GM12878 (cell line): ENCODE results near the gene WWC2. TPM values are rescaled to one million over a fixed set of nuclear protein-coding genes. Genes with fewer than 3 reads are reported as not detected.

Experiments used
- ATAC-seq: fragments of 200-7000 bp; cut with Tn5 transposase; 3 replicates; pipeline ENCODE4 v1.9.1; 2020; ENCODE audit warnings: mild to moderate bottlenecking, moderate library complexity
- BruUV-seq: library from RNA; stranded (reverse); fragments of 400-500 nt; replicated peaks from 2 replicates; lab custom pipeline; 2021; lab: Mats Ljungman, UMichigan
- CTCF ChIA-PET: fragments of 300-600 bp; sonication (Branson Sonifier 250); formaldehyde crosslinking; extraction: SDS; loops from one replicate; lab custom pipeline; 2021; ENCODE audit warnings: inconsistent platforms; lab: Yijun Ruan, JAX
- POLR2A ChIA-PET: fragments of 350-600 bp; formaldehyde crosslinking; extraction: SDS; loops from one replicate; lab custom pipeline; 2021; ENCODE audit warnings: inconsistent platforms; lab: Charles Lee
- RAD21 ChIA-PET: fragments of 300-600 bp; sonication (Branson Sonifier 250); formaldehyde crosslinking; loops from one replicate; lab custom pipeline; 2023; ENCODE audit warnings: antibody characterized with exemption; ENCODE audit not compliant: unreplicated experiment; lab: Charles Lee
- SMC1A ChIA-PET: fragments of 300-600 bp; sonication (Branson Sonifier 250); formaldehyde crosslinking; loops from one replicate; lab custom pipeline; 2023; ENCODE audit not compliant: unreplicated experiment, uncharacterized antibody; lab: Charles Lee
- DNase-seq: peaks from one replicate; pipeline ENCODE4 v3.0.0-alpha.2; 2011; ENCODE audit warnings: low read depth, low spot score
- FAIRE-seq: peaks from 3 replicates; lab custom pipeline; 2011; peaks lifted over from hg19 to GRCh38; lab: Jason Lieb, UNC
- H2AFZ ChIP-seq: 2 replicates; pipeline ENCODE4 v1.6.0; 2011; ENCODE audit warnings: low read depth, low read length, control low read depth; ENCODE audit not compliant: control insufficient read depth
- H3K27ac ChIP-seq: 2 replicates; pipeline ENCODE4 v1.5.1; 2011; ENCODE audit warnings: control low read depth; ENCODE audit not compliant: control insufficient read depth, insufficient read depth
- H3K27me3 ChIP-seq, 2 experiments: replicated peaks in 1 of 2; 2 replicates each; pipeline versions ENCODE4 v1.6.0 to v1.6.1; 2011; ENCODE audit warnings: low read length in 1 of 2; ENCODE audit not compliant: control insufficient read depth in 2 of 2, insufficient read depth in 2 of 2
- H3K36me3 ChIP-seq, 2 experiments: 2 replicates each; pipeline ENCODE4 v1.5.1; 2011; ENCODE audit warnings: low read length in 1 of 2; ENCODE audit not compliant: control insufficient read depth in 2 of 2, insufficient read depth in 2 of 2
- H3K4me1 ChIP-seq: 2 replicates; pipeline ENCODE4 v1.6.1; 2011; ENCODE audit warnings: mild to moderate bottlenecking, low read length, moderate library complexity, mixed read lengths; ENCODE audit not compliant: control insufficient read depth, insufficient read depth
- H3K4me2 ChIP-seq: 2 replicates; pipeline ENCODE4 v1.6.0; 2011; ENCODE audit warnings: control low read depth; ENCODE audit not compliant: control insufficient read depth, insufficient read depth
- H3K4me3 ChIP-seq: fragments of 200-600 bp; sonication (generic); 2 replicates; pipeline ENCODE4 v1.5.1; 2016
- H3K79me2 ChIP-seq: 2 replicates; pipeline ENCODE4 v1.6.0; 2011; ENCODE audit warnings: low read length; ENCODE audit not compliant: control insufficient read depth, insufficient read depth
- H3K9ac ChIP-seq: 2 replicates; pipeline ENCODE4 v1.8.0; 2011; ENCODE audit warnings: low read length, control low read depth, mixed read lengths; ENCODE audit not compliant: control insufficient read depth, insufficient read depth
- H3K9me3 ChIP-seq: replicated peaks from 3 replicates; pipeline ENCODE4 v1.5.1; 2011; ENCODE audit warnings: mild to moderate bottlenecking, low read length; ENCODE audit not compliant: control insufficient read depth, insufficient read depth
- H4K20me1 ChIP-seq: 2 replicates; pipeline ENCODE4 v1.6.0; 2011; ENCODE audit not compliant: control insufficient read depth, insufficient read depth
- BMI1 ChIP-seq: fragments of 450-650 bp; IDR thresholded peaks from 2 replicates; pipeline ENCODE4 v1.6.1; 2016; ENCODE audit warnings: mild to moderate bottlenecking, moderate library complexity, borderline replicate concordance
- BRCA1 ChIP-seq: IDR thresholded peaks from 2 replicates; pipeline ENCODE4 v1.6.1; 2011; ENCODE audit warnings: low read depth, low read length, improper control_type of control experiment
- CBX3 ChIP-seq: fragments of 200-600 bp; sonication (generic); IDR thresholded peaks from 2 replicates; pipeline ENCODE4 v1.6.1; 2016; ENCODE audit warnings: low read depth, borderline replicate concordance
- CHD4 ChIP-seq: fragments of 200-600 bp; sonication (generic); IDR thresholded peaks from 2 replicates; pipeline ENCODE4 v1.6.1; 2016; ENCODE audit warnings: mild to moderate bottlenecking
- CREB1 ChIP-seq: IDR thresholded peaks from 2 replicates; pipeline ENCODE4 v1.6.1; 2012; ENCODE audit warnings: low read depth, mild to moderate bottlenecking, inconsistent platforms
- FOS ChIP-seq: IDR thresholded peaks from 3 replicates; pipeline ENCODE4 v1.6.1; 2011; ENCODE audit warnings: borderline replicate concordance; ENCODE audit not compliant: insufficient read length; ENCODE audit errors: extremely low read depth
- GABPA ChIP-seq: IDR thresholded peaks from 2 replicates; pipeline ENCODE4 v1.6.1; 2014; ENCODE audit warnings: antibody characterized with exemption, low read depth, mild to moderate bottlenecking, inconsistent platforms
- HDAC6 ChIP-seq: fragments of 200-600 bp; sonication (generic); IDR thresholded peaks from one replicate; pipeline ENCODE4 v1.8.0; 2017; ENCODE audit warnings: antibody characterized with exemption; ENCODE audit not compliant: unreplicated experiment
- MXI1 ChIP-seq: fragments of 150-350 bp; IDR thresholded peaks from 2 replicates; pipeline ENCODE4 v1.6.1; 2011; ENCODE audit warnings: low read depth, mild to moderate bottlenecking, inconsistent platforms, low read length, improper control_type of control experiment
- SMARCA5 ChIP-seq: fragments of 450-650 bp; IDR thresholded peaks from 2 replicates; pipeline ENCODE4 v1.6.1; 2017; ENCODE audit warnings: mild to moderate bottlenecking
- WGBS: methylation state at CpG from one replicate; pipeline ENCODE4 v1.1.6; 2016; ENCODE audit warnings: low lambda C conversion rate; ENCODE audit not compliant: insufficient replicate concordance, insufficient coverage; ENCODE audit errors: missing lambda C conversion rate; 5-methylcytosine and 5-hydroxymethylcytosine counted together
- in situ Hi-C: fragments of 300-500 bp; cut with MboI; formaldehyde crosslinking; loops from 9 replicates; pipeline ENCODE4 v1.14.3; 2018; ENCODE audit warnings: mixed read lengths
- intact Hi-C: fragments of 100-400 bp; cut with micrococcal nuclease; formaldehyde crosslinking; loops from one replicate; pipeline ENCODE4 v1.14.2; 2022; ENCODE audit not compliant: unreplicated experiment
- polyA plus RNA-seq, 11 experiments: library from polyadenylated mRNA; depleted of rRNA in 4 of 11; unstranded in 6 of 11; stranded (reverse) in 5 of 11; fragments of >200 nt; fragmentation: Nextera tagmentation in 4 of 11; fragmentation: Illumina TruSeq in 1 of 11; extraction: Ambion mirVana in 4 of 11; extraction: Trizol in 1 of 11; gene quantifications; 1 replicate in 1 of 11; 2 replicates in 10 of 11; pipeline versions ENCODE4 v1.2.1 to v1.2.3, GENCODE V29; 2011 to 2016; ENCODE audit warnings: inconsistent platforms in 2 of 11, missing spikeins in 2 of 11, low read depth in 1 of 11
- total RNA-seq, 4 experiments: library from RNA; depleted of rRNA in 3 of 4; stranded (reverse); fragments of >200 nt in 3 of 4; fragmentation: Illumina TruSeq in 1 of 4; extraction: Trizol in 1 of 4; gene quantifications; 2 replicates each; pipeline versions ENCODE4 v1.2.1 to v1.2.3, GENCODE V29; 2013 to 2021
- TF ChIP-seq, protein P1 (sequence below): fragments of 150-350 bp; IDR thresholded peaks from 2 replicates; pipeline ENCODE4 v1.6.1; 2016; ENCODE audit warnings: low read depth, low read length
- TF ChIP-seq, protein P2 (sequence below): IDR thresholded peaks from 2 replicates; pipeline ENCODE4 v1.6.1; 2011; ENCODE audit warnings: borderline replicate concordance, low read depth, mild to moderate bottlenecking, moderate library complexity, low read length; ENCODE audit not compliant: insufficient read depth, poor library complexity, severe bottlenecking
- TF ChIP-seq, protein P3 (sequence below): IDR thresholded peaks from 2 replicates; pipeline ENCODE4 v1.6.1; 2012; ENCODE audit warnings: low read length, inconsistent platforms

WWC2 gene
- total and polyA plus RNA-seq, 10 of the 15 experiments (the other 5 are each of a cell fraction or from before 2014, with no cell fraction given): 0.02 to 0.72 (median 0.06) TPM; not detected in 3

DNA sequence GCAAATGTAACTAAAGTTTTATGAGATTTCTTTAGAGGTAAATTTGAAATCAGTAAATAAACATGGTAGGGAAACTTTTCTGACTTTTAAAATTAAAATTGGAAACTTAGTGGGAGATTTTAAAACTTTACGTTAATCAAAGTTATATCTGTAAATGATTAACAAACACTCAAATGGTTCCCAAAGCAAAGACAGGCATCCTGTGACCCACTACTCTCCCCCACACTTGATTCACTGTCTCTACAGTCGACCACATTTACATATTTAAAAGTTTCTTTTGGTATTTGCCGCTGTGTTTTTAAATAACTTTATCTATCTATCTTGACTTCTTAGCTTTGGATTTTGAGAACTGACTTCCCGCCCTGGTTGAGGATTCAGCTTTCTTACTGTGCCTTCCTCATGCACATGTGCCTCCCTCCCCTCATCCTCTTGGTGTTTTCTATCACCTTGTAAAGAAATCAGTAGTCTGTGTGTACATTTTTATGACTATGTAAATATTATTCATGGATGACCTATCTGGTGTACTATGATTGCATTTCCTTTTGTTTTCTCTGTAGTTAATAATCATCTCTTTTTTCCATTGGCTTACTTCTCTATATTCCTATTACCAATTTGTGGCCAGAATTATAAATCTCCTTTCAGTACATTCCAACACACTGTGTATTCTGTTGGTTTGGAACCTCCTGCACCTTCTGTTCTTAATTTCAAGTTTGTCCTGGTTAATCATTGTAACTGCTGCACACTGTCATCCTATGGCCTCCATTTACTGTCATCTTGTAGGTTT lies 72.6 kb downstream of the WWC2 start (continued):
- TF ChIP-seq, protein P1, sequence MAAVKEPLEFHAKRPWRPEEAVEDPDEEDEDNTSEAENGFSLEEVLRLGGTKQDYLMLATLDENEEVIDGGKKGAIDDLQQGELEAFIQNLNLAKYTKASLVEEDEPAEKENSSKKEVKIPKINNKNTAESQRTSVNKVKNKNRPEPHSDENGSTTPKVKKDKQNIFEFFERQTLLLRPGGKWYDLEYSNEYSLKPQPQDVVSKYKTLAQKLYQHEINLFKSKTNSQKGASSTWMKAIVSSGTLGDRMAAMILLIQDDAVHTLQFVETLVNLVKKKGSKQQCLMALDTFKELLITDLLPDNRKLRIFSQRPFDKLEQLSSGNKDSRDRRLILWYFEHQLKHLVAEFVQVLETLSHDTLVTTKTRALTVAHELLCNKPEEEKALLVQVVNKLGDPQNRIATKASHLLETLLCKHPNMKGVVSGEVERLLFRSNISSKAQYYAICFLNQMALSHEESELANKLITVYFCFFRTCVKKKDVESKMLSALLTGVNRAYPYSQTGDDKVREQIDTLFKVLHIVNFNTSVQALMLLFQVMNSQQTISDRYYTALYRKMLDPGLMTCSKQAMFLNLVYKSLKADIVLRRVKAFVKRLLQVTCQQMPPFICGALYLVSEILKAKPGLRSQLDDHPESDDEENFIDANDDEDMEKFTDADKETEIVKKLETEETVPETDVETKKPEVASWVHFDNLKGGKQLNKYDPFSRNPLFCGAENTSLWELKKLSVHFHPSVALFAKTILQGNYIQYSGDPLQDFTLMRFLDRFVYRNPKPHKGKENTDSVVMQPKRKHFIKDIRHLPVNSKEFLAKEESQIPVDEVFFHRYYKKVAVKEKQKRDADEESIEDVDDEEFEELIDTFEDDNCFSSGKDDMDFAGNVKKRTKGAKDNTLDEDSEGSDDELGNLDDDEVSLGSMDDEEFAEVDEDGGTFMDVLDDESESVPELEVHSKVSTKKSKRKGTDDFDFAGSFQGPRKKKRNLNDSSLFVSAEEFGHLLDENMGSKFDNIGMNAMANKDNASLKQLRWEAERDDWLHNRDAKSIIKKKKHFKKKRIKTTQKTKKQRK: no peak
- TF ChIP-seq, all 136 proteins: peak for 0

DNA sequence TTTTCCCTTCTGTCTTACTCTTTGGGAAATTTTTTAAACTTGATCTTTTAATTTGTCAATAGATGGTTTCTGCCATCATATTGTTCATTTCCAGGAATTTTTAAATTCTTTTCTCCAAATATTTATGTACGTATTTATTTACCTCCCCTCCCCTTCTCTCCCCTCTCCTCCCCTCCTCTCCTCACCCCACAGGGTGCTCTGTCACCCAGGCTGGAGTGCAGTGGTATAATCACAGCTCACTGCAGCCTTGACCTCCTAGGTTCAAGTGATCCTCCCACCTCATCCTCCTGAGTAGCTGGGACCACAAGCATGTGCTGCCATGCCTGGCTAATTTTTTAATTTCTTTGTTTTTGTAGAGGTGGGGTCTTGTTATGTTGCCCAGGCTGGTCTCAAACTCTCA lies 73.8 kb downstream of the WWC2 start:
- Histone ChIP-seq H3K36me3 (no peaks in the 10 kb centered on the region), H3K9me3 (no peaks in the 10 kb centered on the region), H2AFZ (no peak overlapping the region), H3K79me2 (no peaks in the 10 kb centered on the region), H3K27me3 (no peaks in the 10 kb centered on the region), H3K4me1 (no peaks in the 10 kb centered on the region), H3K4me3 (no peak overlapping the region), H3K27ac (no peak overlapping the region), H3K4me2 (no peak overlapping the region), H3K9ac (no peak overlapping the region), H4K20me1 (no peaks in the 10 kb centered on the region)
- RAD21 ChIA-PET: no interaction called here
- SMC1A ChIA-PET: no interaction called here
- TF ChIP-seq CREB1: no peak
- TF ChIP-seq FOS: no peak
- no peak for TF ChIP-seq HDAC6
- TF ChIP-seq MXI1: no peak
- no peak for TF ChIP-seq GABPA
- no peak for TF ChIP-seq BRCA1
- no peak for TF ChIP-seq SMARCA5
- TF ChIP-seq CBX3: no peak
- TF ChIP-seq BMI1: no peak
- TF ChIP-seq, protein P2, sequence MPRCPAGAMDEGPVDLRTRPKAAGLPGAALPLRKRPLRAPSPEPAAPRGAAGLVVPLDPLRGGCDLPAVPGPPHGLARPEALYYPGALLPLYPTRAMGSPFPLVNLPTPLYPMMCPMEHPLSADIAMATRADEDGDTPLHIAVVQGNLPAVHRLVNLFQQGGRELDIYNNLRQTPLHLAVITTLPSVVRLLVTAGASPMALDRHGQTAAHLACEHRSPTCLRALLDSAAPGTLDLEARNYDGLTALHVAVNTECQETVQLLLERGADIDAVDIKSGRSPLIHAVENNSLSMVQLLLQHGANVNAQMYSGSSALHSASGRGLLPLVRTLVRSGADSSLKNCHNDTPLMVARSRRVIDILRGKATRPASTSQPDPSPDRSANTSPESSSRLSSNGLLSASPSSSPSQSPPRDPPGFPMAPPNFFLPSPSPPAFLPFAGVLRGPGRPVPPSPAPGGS: no peak
- TF ChIP-seq, protein P3, sequence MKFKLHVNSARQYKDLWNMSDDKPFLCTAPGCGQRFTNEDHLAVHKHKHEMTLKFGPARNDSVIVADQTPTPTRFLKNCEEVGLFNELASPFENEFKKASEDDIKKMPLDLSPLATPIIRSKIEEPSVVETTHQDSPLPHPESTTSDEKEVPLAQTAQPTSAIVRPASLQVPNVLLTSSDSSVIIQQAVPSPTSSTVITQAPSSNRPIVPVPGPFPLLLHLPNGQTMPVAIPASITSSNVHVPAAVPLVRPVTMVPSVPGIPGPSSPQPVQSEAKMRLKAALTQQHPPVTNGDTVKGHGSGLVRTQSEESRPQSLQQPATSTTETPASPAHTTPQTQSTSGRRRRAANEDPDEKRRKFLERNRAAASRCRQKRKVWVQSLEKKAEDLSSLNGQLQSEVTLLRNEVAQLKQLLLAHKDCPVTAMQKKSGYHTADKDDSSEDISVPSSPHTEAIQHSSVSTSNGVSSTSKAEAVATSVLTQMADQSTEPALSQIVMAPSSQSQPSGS: no peak
- TF ChIP-seq CHD4: no peak
- DNase-seq (no peak), ATAC-seq (no peak), FAIRE-seq (no peak)
- intact Hi-C loops (no loop called here), in situ Hi-C loops (no loop called here)
- CTCF ChIA-PET: no interaction called here
- WGBS: 17% methylated on average over 1 of the region's 1 CpG
- BruUV-seq: no TSS peak
- POLR2A ChIA-PET: no interaction called here
